NK-92 treated with Interleukin-12 subunit alpha and Interleukin-12 subunit beta, amount 100 ng/mL, for 24 hours (cell line): ENCODE measurements around the gene SPATA33.
"Not testable (repeated sequence)": the region's sequence is repeated elsewhere in the genome, so short reads cannot be mapped to it uniquely, and the experiment has no call there.

Experiments
- DNase-seq: peaks from one replicate; lab custom pipeline; 2025; lab: John Stamatoyannopoulos, UW

The SPATA33 gene

DNA sequence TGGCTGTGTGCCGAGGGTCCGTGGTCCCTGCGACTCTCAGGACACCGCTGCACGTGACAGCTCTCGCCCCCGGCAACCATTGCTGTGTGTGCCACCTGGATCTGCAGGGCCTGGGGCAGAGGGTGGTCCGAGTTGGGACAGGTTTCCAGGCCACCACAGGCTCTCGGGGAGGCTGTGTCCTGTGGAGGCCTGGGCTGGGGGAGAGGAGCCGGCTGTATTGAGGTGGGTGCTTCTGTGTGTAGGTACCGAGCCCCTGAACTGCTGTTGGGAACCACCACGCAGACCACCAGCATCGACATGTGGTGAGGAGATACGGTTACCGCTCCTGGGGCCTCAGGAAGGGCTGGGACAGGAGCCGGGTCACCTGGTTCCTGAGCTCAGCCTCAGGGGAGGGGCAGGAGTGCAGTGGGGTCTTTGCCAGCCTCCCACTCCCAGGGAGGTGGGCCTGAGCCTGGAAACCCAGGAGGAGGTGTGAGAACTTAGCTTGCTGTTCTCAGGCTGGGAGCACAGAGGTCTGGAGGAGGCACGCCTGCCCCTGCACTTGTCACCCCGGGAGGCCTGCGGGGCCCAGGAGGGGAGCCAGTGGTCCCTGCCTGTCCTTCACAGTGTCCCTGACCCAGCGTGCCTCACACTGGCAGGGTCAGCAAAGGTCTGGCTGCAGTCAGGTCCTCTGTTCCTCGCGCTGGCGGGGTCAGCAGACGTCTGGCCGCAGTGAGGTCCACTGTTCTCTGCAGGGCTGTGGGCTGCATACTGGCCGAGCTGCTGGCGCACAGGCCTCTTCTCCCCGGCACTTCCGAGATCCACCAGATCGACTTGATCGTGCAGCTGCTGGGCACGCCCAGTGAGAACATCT lies 36.5 kb downstream of the SPATA33 start:
- DNase-seq, result no peak

DNA sequence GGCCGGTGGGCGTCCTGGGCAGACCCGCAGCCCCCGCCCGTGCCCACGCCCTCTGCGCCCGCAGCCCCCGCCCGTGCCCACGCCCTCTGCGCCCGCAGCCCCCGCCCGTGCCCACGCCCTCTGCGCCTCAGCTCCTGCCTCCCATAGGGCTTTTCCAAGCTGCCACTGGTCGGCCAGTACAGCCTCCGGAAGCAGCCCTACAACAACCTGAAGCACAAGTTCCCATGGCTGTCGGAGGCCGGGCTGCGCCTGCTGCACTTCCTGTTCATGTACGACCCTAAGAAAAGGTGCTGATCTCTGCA lies 37.1 kb downstream of the SPATA33 start:
- not testable (repeated sequence) for DNase-seq

- no peak for DNase-seq
These were observed 37.6 kb downstream of the SPATA33 start for GRCh38 chr16:89695086-89695874.

DNA sequence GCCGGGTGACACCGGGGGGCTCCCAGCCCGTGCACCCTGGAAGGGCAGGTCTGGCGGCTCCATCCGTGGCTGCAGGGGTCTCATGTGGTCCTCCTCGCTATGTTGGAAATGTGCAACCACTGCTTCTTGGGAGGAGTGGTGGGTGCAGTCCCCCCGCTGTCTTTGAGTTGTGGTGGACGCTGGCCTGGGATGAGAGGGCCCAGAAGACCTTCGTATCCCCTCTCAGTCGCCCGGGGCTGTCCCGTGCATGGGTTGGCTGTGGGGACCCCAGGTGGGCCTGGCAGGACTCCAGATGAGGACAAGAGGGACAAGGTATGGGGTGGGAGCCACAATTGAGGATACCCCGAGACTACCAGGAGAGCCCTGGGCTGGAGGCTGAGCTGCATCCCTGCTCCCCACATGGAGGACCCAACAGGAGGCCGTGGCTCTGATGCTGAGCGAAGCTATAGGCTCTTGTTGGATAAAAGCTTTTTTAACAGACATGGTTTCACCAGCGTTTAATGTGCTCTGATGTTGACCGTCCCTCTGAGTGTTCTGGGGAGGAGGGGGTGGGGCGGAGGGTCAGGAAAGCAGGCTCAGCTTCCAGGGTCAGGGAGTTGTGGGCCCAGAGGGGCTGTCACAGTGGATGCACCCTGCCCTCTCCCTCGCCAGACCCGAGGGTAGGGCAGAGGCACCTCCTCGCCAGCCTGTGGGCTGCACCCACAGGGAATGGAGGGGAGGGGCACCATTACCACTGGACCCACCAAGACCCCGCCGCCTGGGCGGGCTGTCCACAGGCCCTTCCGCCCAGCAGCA lies 38.4 kb downstream of the SPATA33 start:
- DNase-seq, result no peak

- peak; percentile 31 for DNase-seq
These were observed 39.1 kb downstream of the SPATA33 start for GRCh38 chr16:89696670-89697128.

DNA sequence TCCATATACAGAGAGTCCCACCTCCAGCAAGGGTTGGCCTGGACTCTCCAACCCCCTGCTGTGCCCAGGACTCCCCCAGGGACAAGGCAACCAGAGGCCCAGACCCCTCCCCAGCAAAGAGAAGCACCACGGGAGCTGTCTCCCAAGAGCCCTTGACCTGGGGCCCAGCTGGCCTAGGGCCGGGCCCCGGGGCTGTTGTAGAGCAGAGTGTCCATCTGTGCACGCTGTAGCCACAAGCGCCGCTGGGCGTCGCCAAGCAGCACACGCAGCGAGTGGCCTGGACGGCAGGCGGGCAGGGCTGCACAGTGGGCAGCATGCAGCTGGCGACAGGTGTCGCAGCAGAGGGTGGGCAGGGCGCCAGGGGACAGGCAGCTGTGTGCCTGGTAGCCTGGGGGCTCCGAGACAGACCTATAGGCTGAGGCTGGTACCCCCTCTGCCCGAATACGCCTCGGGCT lies 39.6 kb downstream of the SPATA33 start:
- no peak for DNase-seq

DNA sequence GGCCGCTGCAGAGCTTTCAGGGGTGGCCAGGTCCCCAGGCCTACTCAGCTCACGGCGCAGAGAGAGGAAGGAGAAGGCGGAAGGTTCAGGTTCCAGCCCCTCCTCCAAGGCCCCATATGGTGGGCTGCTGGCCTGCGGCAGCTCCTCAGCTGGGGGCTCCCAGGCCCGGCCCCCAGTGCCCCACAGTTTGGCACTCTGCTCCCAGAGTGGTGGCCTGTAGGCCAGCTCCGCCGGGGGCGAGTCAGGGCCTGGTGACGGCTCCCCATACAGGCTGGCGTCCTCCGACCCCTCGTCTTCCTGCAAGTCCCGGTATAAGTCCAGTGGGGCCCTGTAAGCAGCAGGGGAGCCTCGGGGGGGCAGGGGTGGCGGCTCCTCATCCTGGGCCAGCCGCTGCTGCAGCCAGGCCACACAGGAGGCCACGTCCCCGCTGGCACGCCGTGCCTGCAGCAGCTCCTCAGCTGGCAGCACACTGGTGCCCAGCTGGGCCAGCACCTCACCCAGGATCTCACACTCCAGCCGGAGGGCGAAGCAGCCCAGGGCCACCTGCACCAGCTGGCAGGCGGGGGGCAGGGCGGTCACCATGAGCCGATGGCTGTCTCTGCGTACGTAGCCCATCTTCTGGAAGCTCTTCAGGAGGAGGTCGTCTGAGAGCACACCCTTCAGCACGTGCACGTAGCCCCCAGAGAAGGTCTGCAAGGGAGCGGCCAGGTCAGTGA lies 40.1 kb downstream of the SPATA33 start:
- DNase-seq, result no peak

DNA sequence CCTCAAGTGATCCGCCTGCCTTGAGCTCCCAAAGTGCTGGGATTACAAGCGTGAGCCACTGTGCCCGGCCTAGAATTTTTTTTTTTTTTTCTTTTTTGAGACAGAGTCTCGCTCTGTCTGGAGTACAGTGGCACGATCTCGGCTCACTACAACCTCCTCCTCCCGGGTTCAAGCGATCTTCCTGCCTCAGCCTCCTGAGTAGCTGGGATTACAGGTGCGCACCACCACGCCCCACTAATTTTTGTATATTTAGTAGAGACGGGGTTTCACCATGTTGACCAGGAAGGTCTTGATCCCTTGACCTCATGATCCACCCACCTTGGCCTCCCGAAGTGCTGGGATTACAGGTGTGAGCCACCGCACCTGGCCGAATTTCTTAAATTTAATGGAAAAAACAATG lies 41.1 kb downstream of the SPATA33 start:
- not testable (repeated sequence) for DNase-seq

- DNase-seq, result not testable (repeated sequence)
These were observed 42.0 kb downstream of the SPATA33 start for GRCh38 chr16:89699629-89700099.

GRCh38 chr16:89700100-89700648 lies 42.5 kb downstream of the SPATA33 start:
- peak; percentile 93 for DNase-seq

GRCh38 chr16:89700649-89701424 lies 43.2 kb downstream of the SPATA33 start:
- DNase-seq, result no peak

DNA sequence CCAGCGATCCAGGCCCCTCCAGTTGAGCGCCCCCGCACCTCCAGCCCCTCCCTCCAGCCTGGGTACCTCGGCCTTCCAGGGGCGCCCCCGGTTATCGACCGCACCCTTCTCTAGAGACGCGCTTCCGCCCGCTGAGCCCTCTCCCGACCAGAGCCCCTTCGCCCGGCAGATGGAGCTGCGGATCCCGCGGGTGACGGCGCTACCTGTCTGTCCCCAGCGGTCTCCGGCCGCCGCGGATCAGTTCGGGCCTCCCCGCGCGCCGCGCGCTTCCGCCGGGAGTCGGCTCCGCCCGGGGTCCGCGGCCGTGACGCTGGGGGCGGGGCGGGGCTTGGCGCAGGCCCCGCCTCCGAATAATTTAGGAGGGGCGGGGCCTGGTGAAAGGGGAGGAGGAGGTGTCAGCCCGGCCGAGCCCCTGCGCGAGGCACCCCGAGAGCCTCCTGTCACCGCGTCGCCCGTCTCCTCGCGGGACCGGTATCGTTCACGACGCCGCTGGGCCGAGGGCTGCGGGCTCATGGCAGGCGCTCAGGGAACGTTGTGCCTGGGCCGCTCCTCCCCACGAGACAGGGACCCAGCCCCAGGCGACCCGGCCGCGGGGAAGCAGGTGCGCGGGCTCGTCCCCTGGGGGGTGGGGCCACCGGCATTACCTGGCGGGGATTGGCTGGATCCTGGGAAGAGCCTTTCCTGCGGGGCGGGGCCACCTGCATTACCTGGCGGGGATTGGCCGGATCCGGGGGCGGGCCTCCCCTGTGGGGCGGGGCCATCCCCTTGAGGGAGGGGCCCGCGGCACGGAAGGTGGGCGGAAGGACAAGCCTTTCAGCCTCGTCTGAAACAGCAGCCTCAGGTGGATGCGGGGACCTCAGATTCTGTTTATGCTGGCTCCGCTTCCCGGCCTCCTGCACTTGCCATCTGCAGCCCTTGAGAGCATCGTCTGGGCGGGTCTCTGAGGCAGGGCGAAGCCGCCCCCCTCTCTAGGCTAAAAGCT lies 44.1 kb downstream of the SPATA33 start, which contains the start of gene SPATA2L:
Gene SPATA2L (minus strand): TSS at position 281 of the 982 bp plus-strand sequence. CDS start 473 bp downstream, outside the sequence.
- DNase-seq, result peak; percentile 94

DNA sequence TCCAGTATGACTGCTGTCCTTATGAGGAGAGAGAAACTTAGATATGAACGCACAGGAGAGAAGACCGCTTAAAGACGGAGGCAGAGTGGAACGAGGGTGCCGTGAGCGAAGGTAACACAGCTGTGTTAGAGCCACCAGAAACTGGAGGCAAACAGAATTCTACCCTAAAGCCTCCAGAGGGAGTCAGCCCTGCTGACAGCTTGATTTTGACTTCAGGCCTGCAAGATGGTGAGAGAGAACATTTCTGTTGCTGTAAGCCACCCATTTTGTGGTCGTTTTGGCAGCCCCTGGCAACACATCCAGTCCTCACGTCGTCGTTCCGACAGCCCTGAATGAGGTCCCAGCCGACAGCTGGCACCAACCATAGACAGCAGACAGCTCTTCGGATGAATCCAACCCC lies 46.6 kb downstream of the SPATA33 start:
- no peak for DNase-seq

GRCh38 chr16:89705006-89705405 lies 47.4 kb downstream of the SPATA33 start:
- no peak for DNase-seq

GRCh38 chr16:89706518-89707260 lies 49.1 kb downstream of the SPATA33 start:
- no peak for DNase-seq

DNA sequence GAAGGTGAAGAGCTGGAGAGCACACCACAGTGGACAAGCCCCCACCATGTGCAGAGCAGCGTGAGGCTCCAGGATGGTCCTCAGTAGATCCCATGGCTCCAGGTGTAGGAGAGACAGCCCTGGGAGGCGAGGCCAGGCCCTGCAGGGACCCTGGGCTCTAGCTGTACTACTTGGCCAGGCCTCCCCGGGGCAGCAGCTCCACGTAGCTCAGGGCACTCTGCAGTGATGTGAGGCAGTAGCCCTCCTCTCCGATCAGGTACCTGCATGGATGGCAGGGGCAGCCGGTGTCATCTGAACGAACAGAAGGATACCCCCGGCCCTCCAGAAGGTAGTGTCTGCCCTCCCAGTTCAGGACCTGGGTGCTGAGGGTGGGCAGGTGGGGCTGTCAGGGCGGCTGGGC lies 50.1 kb downstream of the SPATA33 start:
- no peak for DNase-seq

- no peak for DNase-seq
These were observed 50.9 kb downstream of the SPATA33 start for GRCh38 chr16:89708481-89708931.

- no peak for DNase-seq
These were observed 51.5 kb downstream of the SPATA33 start for GRCh38 chr16:89709166-89709565.
